ENCODE results near the gene KHDC4.
"Not testable (repeated sequence)": the region's sequence is repeated elsewhere in the genome, so short reads cannot be mapped to it uniquely, and the experiment has no call there.

KHDC4 gene

GRCh38 chr1:155932487-155932886, 1.7 kb downstream of the KHDC4 start:
- peak overlapping the region; percentile 71 for H3K4me3 ChIP-seq (ENCODE audit: low read depth, low read length)
- DNase-seq (ENCODE audit: low read depth), result no peak
- TF ChIP-seq CTCF (IDR thresholded peaks at IDR 0.05; ENCODE audit: insufficient read depth, low read depth, low read length, missing control alignments), result no peak

GRCh38 chr1:155932081-155932480, 2.1 kb downstream of the KHDC4 start:
- no peak for TF ChIP-seq CTCF (IDR thresholded peaks at IDR 0.05; ENCODE audit: insufficient read depth, low read depth, low read length, missing control alignments)
- H3K4me3 ChIP-seq (ENCODE audit: low read depth, low read length), result peak overlapping the region; percentile 71
- DNase-seq (ENCODE audit: low read depth), result no peak

GRCh38 chr1:155931332-155932038, 2.7 kb downstream of the KHDC4 start:
- peak overlapping the region; percentile 71 for H3K4me3 ChIP-seq (ENCODE audit: low read depth, low read length)
- no peak for DNase-seq (ENCODE audit: low read depth)
- no peak for TF ChIP-seq CTCF (IDR thresholded peaks at IDR 0.05; ENCODE audit: insufficient read depth, low read depth, low read length, missing control alignments)

- DNase-seq (ENCODE audit: low read depth), result not testable (repeated sequence)
- H3K4me3 ChIP-seq (ENCODE audit: low read depth, low read length), result peak overlapping the region; percentile 71
Measured at GRCh38 chr1:155930725-155931124, 3.5 kb downstream of the KHDC4 start.

GRCh38 chr1:155929057-155929456, 5.2 kb downstream of the KHDC4 start:
- H3K4me3 ChIP-seq (ENCODE audit: low read depth, low read length), result no peak overlapping the region
- TF ChIP-seq CTCF (IDR thresholded peaks at IDR 0.05; ENCODE audit: insufficient read depth, low read depth, low read length, missing control alignments), result no peak
- DNase-seq (ENCODE audit: low read depth), result no peak

- H3K4me3 ChIP-seq (ENCODE audit: low read depth, low read length), result no peak overlapping the region
- DNase-seq (ENCODE audit: low read depth), result no peak
- no peak for TF ChIP-seq CTCF (IDR thresholded peaks at IDR 0.05; ENCODE audit: insufficient read depth, low read depth, low read length, missing control alignments)
Measured at GRCh38 chr1:155925506-155925905, 8.7 kb downstream of the KHDC4 start.

- TF ChIP-seq CTCF (IDR thresholded peaks at IDR 0.05; ENCODE audit: insufficient read depth, low read depth, low read length, missing control alignments), result no peak
- no peak for DNase-seq (ENCODE audit: low read depth)
- H3K4me3 ChIP-seq (ENCODE audit: low read depth, low read length), result no peak overlapping the region
Measured at GRCh38 chr1:155920717-155921116, 13.5 kb downstream of the KHDC4 start.

Measured in GM12865 (cell line).